PFSK-1 (cell line): Measurements from ENCODE around the gene TPRA1.

ENCODE experiments used
- POLR2AphosphoS5 ChIP-seq: IDR thresholded peaks from 2 replicates; pipeline ENCODE4 v1.6.1; 2012; ENCODE audit warnings: low read depth, mild to moderate bottlenecking, control low read depth, low read length, moderate library complexity
- SIN3A ChIP-seq: IDR thresholded peaks from 2 replicates; pipeline ENCODE4 v1.6.1; 2012; ENCODE audit warnings: mild to moderate bottlenecking, low read length, moderate library complexity, borderline replicate concordance; ENCODE audit not compliant: insufficient read depth
- TF ChIP-seq, protein P1 (sequence below), 2 experiments: IDR thresholded peaks; 2 replicates each; pipeline versions ENCODE4 v1.6.1 to v1.8.0; 2011 to 2012; ENCODE audit warnings: low read depth in 2 of 2, low read length in 2 of 2, control low read depth in 1 of 2, inconsistent platforms in 1 of 2, mild to moderate bottlenecking in 1 of 2, moderate library complexity in 1 of 2; ENCODE audit not compliant: insufficient read depth in 1 of 2

- no peak for TF ChIP-seq POLR2AphosphoS5
- TF ChIP-seq, protein P1, sequence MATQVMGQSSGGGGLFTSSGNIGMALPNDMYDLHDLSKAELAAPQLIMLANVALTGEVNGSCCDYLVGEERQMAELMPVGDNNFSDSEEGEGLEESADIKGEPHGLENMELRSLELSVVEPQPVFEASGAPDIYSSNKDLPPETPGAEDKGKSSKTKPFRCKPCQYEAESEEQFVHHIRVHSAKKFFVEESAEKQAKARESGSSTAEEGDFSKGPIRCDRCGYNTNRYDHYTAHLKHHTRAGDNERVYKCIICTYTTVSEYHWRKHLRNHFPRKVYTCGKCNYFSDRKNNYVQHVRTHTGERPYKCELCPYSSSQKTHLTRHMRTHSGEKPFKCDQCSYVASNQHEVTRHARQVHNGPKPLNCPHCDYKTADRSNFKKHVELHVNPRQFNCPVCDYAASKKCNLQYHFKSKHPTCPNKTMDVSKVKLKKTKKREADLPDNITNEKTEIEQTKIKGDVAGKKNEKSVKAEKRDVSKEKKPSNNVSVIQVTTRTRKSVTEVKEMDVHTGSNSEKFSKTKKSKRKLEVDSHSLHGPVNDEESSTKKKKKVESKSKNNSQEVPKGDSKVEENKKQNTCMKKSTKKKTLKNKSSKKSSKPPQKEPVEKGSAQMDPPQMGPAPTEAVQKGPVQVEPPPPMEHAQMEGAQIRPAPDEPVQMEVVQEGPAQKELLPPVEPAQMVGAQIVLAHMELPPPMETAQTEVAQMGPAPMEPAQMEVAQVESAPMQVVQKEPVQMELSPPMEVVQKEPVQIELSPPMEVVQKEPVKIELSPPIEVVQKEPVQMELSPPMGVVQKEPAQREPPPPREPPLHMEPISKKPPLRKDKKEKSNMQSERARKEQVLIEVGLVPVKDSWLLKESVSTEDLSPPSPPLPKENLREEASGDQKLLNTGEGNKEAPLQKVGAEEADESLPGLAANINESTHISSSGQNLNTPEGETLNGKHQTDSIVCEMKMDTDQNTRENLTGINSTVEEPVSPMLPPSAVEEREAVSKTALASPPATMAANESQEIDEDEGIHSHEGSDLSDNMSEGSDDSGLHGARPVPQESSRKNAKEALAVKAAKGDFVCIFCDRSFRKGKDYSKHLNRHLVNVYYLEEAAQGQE (IDR thresholded peaks at IDR 0.05; ENCODE audit: insufficient read depth in 1 of 2, low read depth in 2 of 2, low read length in 2 of 2), result no peak
- no peak for TF ChIP-seq SIN3A
Measured at GRCh38 chr3:127600749-127601456, 10.4 kb upstream of the TPRA1 start.
